Uterus (tissue), 4 donors: ENCODE measurements around the gene GALNT5. TPM values are rescaled to one million over a fixed set of nuclear protein-coding genes. Genes with fewer than 3 reads are reported as not detected.

Experiments used
- DNase-seq, 2 donors: peaks; one replicate each; pipeline ENCODE4 v3.0.0-alpha.2; 2019 to 2020
- H3K27ac ChIP-seq, 2 donors: fragments of 200-600 bp; sonication (generic); 1 replicate in 1 of 2; 2 replicates in 1 of 2; pipeline ENCODE4 v1.5.1; 2016 to 2018
- H3K27me3 ChIP-seq, 2 donors: fragments of 200-600 bp; sonication (generic); one replicate each; pipeline ENCODE4 v1.5.1; 2018 to 2019; ENCODE audit warnings: control low read depth in 1 of 2
- H3K36me3 ChIP-seq, 2 donors: fragments of 200-600 bp; sonication (generic); one replicate each; pipeline ENCODE4 v1.5.1; 2019; ENCODE audit warnings: control low read depth in 1 of 2
- H3K4me1 ChIP-seq, 2 donors: fragments of 200-600 bp; sonication (generic); one replicate each; pipeline ENCODE4 v1.5.1; 2018 to 2019; ENCODE audit warnings: control low read depth in 1 of 2
- H3K4me3 ChIP-seq, 2 donors: fragments of 200-600 bp; sonication (generic); 1 replicate in 1 of 2; 2 replicates in 1 of 2; pipeline ENCODE4 v1.5.1; 2018 to 2019; ENCODE audit warnings: mild to moderate bottlenecking in 1 of 2
- H3K9me3 ChIP-seq, 2 donors: fragments of 200-600 bp; sonication (generic); one replicate each; pipeline ENCODE4 v1.5.1; 2019; ENCODE audit warnings: control low read depth in 1 of 2
- POLR2A ChIP-seq, 2 donors: fragments of 450-650 bp; IDR thresholded peaks; one replicate each; pipeline ENCODE4 v1.6.1; 2016; ENCODE audit warnings: antibody characterized with exemption in 2 of 2, mild to moderate bottlenecking in 1 of 2, moderate library complexity in 1 of 2
- intact Hi-C: fragments of 100-400 bp; cut with DNase I; formaldehyde crosslinking; loops from one replicate; pipeline ENCODE4 v1.15.1; 2023; ENCODE audit warnings: low total_unique reads
- total RNA-seq, 4 donors: library from RNA; depleted of rRNA in 3 of 4; stranded (reverse); fragments of >200 nt in 3 of 4; gene quantifications; one replicate each; pipeline versions ENCODE4 v1.1.0 to v1.2.4, GENCODE V29; 2014 to 2023
- TF ChIP-seq, protein P1 (sequence below), 4 experiments: fragments of 200-600 bp in 2 of 4; fragments of 450-650 bp in 2 of 4; sonication (generic) in 2 of 4; IDR thresholded peaks; one replicate each; pipeline ENCODE4 v1.5.1; 2016 to 2019; ENCODE audit warnings: antibody characterized with exemption in 4 of 4, mild to moderate bottlenecking in 2 of 4, moderate library complexity in 1 of 4
- donor health status: DM: yes; HTN: yes; CAD: no.

Gene GALNT5
- total RNA-seq, 4 donors from 2014 or later = 0.26 to 8.1 TPM; not detected in 2

GRCh38 chr2:157250836-157251235, 6.7 kb upstream of the GALNT5 start:
- H3K4me3 ChIP-seq = no peak overlapping the region
- TF ChIP-seq, protein P1, sequence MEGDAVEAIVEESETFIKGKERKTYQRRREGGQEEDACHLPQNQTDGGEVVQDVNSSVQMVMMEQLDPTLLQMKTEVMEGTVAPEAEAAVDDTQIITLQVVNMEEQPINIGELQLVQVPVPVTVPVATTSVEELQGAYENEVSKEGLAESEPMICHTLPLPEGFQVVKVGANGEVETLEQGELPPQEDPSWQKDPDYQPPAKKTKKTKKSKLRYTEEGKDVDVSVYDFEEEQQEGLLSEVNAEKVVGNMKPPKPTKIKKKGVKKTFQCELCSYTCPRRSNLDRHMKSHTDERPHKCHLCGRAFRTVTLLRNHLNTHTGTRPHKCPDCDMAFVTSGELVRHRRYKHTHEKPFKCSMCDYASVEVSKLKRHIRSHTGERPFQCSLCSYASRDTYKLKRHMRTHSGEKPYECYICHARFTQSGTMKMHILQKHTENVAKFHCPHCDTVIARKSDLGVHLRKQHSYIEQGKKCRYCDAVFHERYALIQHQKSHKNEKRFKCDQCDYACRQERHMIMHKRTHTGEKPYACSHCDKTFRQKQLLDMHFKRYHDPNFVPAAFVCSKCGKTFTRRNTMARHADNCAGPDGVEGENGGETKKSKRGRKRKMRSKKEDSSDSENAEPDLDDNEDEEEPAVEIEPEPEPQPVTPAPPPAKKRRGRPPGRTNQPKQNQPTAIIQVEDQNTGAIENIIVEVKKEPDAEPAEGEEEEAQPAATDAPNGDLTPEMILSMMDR (IDR thresholded peaks at IDR 0.05) = no peak
- no peak for TF ChIP-seq POLR2A (IDR thresholded peaks at IDR 0.05)
- intact Hi-C loops = no loop called here

DNA sequence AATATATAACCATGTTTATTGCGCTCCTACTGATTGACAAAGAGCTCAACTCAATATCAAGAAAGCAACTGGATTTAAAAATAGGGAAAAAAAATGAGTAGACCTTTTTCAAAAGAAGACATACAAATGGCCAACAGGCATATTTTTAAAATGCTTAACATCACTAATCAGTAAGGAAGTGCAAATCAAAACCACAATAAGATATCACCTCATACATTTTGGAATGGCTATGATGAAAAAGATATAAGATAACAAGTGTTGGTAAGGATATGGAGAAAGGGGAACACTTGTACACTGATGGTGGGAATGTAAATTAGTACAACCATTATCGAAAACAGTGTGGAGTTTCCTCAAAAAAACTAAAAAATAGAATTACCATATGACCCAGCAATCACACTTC, 5.6 kb upstream of the GALNT5 start:
- no peak overlapping the region for H3K4me3 ChIP-seq
- no peaks in the 10 kb centered on the region for H3K9me3 ChIP-seq
- DNase-seq = no peak
- intact Hi-C loops = no loop called here
- H3K4me1 ChIP-seq = no peaks in the 10 kb centered on the region
- TF ChIP-seq, protein P1 (IDR thresholded peaks at IDR 0.05) = no peak
- H3K27me3 ChIP-seq = no peaks in the 10 kb centered on the region
- no peak overlapping the region for H3K27ac ChIP-seq
- no peaks in the 10 kb centered on the region for H3K36me3 ChIP-seq

More at GRCh38 chr2:157250836-157251235, 6.7 kb upstream of the GALNT5 start:
- no peak for DNase-seq
- Histone ChIP-seq H3K9me3 (no peaks in the 10 kb centered on the region), H3K36me3 (no peaks in the 10 kb centered on the region), H3K27me3 (no peaks in the 10 kb centered on the region), H3K4me1 (no peaks in the 10 kb centered on the region), H3K27ac (no peak overlapping the region)

- H3K4me3 ChIP-seq = no peak overlapping the region
- intact Hi-C loops = no loop called here
- H3K27ac ChIP-seq = no peak overlapping the region
- no peaks in the 10 kb centered on the region for H3K36me3 ChIP-seq
- H3K4me1 ChIP-seq = no peaks in the 10 kb centered on the region
- no peaks in the 10 kb centered on the region for H3K27me3 ChIP-seq
- TF ChIP-seq POLR2A (IDR thresholded peaks at IDR 0.05) = no peak
- TF ChIP-seq, protein P1 (IDR thresholded peaks at IDR 0.05) = no peak
- no peak for DNase-seq
- H3K9me3 ChIP-seq = no peaks in the 10 kb centered on the region
Observed at GRCh38 chr2:157252529-157252928, 5.0 kb upstream of the GALNT5 start.

DNA sequence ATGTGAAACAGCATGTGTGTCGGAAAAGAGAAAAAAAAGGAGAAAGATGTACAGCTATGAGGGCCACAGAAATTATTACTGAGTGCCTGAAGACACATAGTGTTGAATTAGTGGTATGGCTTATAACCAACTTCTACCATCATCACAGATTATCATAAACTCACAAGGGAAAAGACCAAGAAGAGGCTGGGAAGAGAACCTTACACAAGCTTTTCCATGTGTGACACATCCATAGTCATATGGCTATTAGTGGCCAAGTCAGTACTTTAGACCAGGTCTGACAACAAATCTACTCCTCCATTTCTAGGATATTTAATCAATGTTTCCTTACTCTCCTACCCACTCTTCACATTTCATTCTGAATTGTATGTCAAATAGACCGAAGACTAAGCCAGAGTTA, 3.5 kb upstream of the GALNT5 start:
- H3K9me3 ChIP-seq = no peaks in the 10 kb centered on the region
- H3K4me1 ChIP-seq = no peaks in the 10 kb centered on the region
- no peak overlapping the region for H3K4me3 ChIP-seq
- no peaks in the 10 kb centered on the region for H3K36me3 ChIP-seq
- TF ChIP-seq POLR2A (IDR thresholded peaks at IDR 0.05) = no peak
- TF ChIP-seq, protein P1 (IDR thresholded peaks at IDR 0.05) = no peak
- DNase-seq = no peak
- H3K27me3 ChIP-seq = no peaks in the 10 kb centered on the region
- no peak overlapping the region for H3K27ac ChIP-seq
- intact Hi-C loops = no loop called here

DNA sequence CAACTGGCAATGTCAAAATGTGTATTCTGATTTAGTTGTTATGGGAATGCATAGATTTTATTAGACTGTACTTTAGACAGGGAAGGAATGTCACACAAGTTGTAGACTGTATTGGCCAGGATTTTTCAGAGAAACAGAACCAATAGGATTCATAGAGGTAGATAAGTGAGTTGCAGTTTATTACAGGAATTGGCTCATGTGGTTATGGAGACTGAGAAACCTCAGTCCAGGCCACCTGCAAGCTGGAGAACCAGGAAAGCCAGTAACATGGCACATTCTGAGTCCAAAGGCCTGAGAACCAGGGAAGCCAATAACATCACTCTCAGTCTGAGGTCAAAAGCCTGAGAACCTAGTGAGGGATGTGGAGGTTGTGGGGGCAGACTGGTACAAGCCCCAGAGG, 1.8 kb upstream of the GALNT5 start:
- H3K36me3 ChIP-seq = no peaks in the 10 kb centered on the region
- H3K27ac ChIP-seq = no peak overlapping the region
- DNase-seq = no peak
- intact Hi-C loops = no loop called here
- no peaks in the 10 kb centered on the region for H3K4me1 ChIP-seq
- no peaks in the 10 kb centered on the region for H3K9me3 ChIP-seq
- H3K27me3 ChIP-seq = no peaks in the 10 kb centered on the region
- no peak overlapping the region for H3K4me3 ChIP-seq
- TF ChIP-seq, protein P1 (IDR thresholded peaks at IDR 0.05) = no peak
- TF ChIP-seq POLR2A (IDR thresholded peaks at IDR 0.05) = no peak
